Measurements from ENCODE around the gene P2RY13.

DNA sequence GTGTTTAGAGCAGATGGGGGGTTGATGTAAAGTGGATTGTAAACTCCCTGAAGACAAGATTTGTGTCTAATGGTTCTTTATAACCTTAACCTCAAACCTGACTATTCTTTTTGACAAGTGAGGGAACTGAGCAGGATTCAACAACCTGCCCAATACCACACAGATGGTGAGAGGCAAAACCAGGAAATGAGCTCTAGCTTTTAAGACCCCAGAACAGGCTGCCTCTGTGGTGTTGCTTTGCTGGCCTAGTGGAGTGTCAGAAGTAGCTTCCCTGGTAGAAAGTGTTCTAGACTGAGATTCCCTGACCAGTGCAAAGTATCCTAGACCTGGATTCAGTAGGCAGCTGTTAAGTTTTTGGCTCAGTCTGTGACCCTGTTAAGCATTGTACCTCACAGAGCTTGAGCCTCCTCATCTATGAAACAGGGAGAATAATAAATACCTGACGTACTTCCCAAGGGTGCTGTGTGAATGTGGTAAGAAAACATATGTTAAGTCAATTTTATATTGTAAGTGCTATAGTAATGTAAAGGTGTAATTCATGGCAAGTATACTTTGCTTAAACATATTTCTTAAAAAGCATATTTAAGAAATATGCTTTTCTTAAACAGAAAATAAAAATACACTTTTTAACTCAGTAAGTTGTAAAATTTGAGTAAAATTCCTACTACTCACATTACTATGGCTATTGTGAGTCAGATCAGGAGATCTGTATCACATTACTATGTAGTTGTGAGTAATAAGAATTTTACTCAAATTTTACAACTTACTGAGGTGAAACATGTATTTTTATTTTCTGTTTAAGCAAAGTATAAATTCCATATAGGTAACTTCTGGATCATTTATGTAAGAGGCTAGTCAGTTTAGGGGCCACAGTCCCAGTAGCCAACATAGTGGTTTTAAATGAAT, 21.5 kb downstream of the P2RY13 start:
- TF ChIP-seq CTCF (conservative IDR thresholded peaks at IDR 0.05; ENCODE audit: low read length) (no peak), EZH2phosphoT487 (IDR thresholded peaks at IDR 0.05; ENCODE audit: borderline replicate concordance) (no peak)
